K562 treated with DMSO at 1 percent for 48 hours (cell line): ENCODE data around the gene CAMTA1. TPM values are rescaled to one million over a fixed set of nuclear protein-coding genes. Genes with fewer than 3 reads are reported as not detected.

Experiments used
- total RNA-seq: library from RNA; unstranded; fragments of 300-600 nt; gene quantifications from 2 replicates; pipeline ENCODE4 v1.2.3, GENCODE V29; 2022; ENCODE audit warnings: low replicate concordance; ENCODE audit errors: extremely low read depth

CAMTA1 gene
- total RNA-seq: not detected in 2 replicates

GRCh38 chr1:6785318-6785727 is at the start of gene CAMTA1:
CAMTA1 (plus strand) TSS chr1:6785454; CDS start chr1:6785531, 77 bp downstream.

GRCh38 chr1:7770997-7771822 is 986.0 kb downstream of the CAMTA1 start, which contains the start of gene VAMP3:
VAMP3 (plus strand) TSS chr1:7771296; CDS start chr1:7771384, 88 bp downstream.

GRCh38 chr1:7783826-7784491 is 998.7 kb downstream of the CAMTA1 start, which contains the start of gene PER3:
PER3 (plus strand) TSS chr1:7784291; CDS start chr1:7784878, 587 bp downstream.

Other genes with a start within 250 kb of the CAMTA1 start
- not detected in 2 replicates for gene NOL9, start 230.9 kb upstream of the CAMTA1 start, total RNA-seq
- not detected in 2 replicates for gene TAS1R1, start 230.1 kb upstream of the CAMTA1 start, total RNA-seq
- not detected in 2 replicates for gene ZBTB48, start 205.5 kb upstream of the CAMTA1 start, total RNA-seq
- gene KLHL21, start 182.6 kb upstream of the CAMTA1 start, total RNA-seq: 133 TPM in 1 of 2 replicates, not detected in the other
- gene PHF13, start 171.7 kb upstream of the CAMTA1 start, total RNA-seq: not detected in 2 replicates
- gene THAP3, start 160.6 kb upstream of the CAMTA1 start, total RNA-seq: not detected in 2 replicates
- gene DNAJC11, start 83.6 kb upstream of the CAMTA1 start, total RNA-seq: not detected in 2 replicates